ENCODE results near the gene ZNF280D.
A peak's percentile ranks its signal among the peaks of the same experiment; 100 is the strongest.

The ZNF280D gene

DNA sequence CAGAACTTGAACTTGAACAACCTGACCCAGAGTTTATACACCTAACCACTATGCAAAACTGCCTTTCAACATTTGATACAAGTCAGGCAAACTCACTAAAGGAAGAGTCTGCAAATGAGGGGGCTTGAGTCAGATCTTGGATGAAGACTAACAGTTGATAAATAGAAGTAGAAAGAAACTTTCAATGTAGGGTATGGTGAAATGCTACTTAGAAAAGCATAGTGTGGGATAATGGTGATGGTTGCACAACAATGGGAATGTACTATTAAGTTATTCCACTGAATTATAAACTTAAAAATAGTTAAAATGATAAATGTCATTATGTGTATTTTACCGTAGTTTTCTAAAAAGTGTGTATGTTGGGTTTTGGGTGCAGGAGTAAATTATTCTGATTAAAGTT, 19.7 kb upstream of the ZNF280D start:
- DNase-seq (ENCODE audit: low spot score): no peak

DNA sequence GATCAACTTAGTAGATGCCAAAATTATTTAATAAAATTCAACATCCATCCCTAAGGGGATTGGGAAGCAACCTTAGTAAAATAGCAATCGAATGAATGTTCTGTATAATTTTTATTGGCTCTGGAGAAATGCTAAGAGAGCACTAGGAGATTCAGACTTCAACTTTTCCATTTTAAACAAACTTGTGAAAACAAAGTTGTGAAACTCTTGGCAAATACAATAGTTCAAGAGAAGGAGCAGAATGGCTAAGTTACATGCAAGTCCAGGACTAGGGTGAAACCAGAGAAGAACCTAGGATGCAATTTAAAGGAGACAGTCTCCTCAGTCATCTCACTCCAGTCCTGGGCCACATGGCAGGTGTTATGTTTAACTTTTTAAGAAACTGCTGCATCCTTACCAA, 16.7 kb upstream of the ZNF280D start:
- DNase-seq (ENCODE audit: low spot score): no peak

DNA sequence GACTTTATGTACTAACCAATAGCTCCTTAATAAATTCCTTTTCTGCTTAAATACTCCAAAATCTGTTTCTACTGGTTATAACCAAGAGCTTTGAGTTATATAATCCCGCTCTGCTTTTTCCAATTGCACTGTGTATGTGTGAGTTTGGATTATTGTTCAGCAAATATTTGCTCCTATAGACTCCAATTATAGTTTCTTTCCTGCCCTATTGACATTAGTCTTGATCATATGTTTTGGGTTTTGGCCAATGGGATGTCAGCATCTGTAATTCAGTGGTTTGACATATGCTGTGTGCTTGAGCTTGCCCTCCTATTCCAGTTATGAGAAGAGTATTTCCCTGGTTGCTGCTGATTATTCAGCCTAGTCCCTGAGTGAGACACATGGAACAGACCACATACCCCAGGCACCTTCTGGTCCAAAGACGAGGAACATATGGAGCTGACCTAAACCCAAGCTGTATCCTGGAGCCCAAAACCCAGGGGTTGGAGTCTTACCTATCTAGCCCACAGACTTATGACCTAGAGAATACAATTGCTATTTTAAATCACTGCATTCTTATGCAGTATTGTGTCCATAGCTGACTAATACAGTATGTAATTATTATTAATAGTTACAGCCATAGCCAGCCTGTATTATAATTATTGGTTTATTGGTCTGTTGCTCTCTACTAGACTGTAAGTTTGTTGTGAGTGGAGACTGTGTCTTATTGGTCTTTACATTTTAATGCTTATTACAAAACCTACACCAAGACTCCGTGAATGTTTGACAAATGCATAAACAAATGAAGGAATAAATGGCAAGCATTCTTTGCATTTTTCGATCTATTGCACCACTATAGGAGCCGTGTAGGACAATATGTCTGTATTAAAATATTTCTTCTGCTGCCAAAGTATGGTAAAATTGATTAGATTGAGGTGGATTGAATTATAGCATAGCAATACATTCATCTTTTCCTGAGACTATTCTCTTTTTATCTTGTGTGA, 11.7 kb upstream of the ZNF280D start:
- no peak for DNase-seq (ENCODE audit: low spot score)

DNA sequence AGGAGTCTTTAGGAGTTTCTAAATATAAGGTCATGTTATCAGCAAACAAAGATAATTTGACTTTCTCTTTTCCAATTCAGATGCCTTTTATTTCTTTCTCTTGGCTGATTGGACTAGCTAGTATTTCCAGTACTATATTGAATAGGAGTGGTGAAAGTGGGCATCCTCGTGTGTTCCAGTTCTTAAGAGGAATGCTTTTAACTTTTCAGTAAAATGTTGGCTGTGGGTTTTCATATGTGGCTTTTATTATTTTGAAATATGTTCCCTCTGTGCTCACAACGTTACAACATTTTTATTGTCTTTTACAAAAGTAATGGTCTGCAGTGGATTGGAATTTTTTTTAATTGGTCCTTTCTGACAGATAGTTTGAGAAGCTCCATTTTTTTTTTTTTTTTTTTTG, 8.2 kb upstream of the ZNF280D start:
- no peak for DNase-seq (ENCODE audit: low spot score)

DNA sequence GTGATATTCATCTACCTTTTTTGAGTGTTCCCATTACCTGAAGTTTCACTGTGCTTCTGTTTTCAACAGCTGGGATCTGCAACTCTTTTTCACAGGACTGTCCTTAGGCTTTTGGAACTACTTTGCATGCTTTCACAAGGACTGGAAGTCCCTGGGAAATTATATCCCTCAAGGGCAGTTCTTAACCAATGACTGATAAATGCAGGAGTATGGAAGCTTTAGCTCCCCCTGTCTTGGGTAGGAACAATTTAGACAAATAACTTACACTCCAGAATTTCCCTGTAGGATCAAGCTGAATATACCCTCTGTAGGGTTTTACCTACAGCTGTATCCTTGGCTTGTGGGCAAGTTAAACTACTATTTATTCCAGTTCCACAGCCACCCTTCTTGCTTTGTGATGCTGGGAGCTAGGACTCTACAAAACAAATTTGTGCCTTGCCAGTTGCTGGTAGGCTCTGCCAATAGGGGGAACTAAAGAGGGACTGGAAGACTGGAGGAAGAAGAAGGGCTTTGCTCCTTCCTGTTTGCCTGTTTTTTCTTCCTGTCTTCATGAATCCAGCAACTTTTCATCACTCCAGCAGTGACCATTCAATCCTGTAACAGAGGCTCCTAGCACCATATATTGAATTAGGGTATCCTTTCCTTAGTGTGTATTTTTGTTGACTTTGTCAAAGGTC, 6.8 kb upstream of the ZNF280D start:
- DNase-seq (ENCODE audit: low spot score): peak; percentile 14

DNA sequence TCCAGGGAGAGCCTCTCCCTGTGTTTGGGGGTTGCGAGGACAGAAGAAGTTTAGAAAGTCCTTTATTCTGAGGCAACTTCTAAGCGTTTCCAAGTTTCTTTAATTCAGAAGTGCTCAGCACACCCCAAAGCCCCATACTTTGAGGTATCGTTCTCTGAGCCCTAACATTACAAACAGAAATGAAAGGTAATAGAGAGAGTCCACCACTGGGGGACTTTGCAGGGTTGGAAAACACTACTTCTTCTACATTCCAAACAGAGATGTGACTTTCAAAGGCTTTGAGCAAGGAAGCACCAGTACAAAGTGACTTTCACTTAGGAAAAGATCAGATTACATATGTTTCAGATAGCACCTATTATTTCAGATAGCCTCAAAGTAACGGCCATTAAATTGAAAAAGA, 6.2 kb upstream of the ZNF280D start:
- DNase-seq (ENCODE audit: low spot score): no peak

DNA sequence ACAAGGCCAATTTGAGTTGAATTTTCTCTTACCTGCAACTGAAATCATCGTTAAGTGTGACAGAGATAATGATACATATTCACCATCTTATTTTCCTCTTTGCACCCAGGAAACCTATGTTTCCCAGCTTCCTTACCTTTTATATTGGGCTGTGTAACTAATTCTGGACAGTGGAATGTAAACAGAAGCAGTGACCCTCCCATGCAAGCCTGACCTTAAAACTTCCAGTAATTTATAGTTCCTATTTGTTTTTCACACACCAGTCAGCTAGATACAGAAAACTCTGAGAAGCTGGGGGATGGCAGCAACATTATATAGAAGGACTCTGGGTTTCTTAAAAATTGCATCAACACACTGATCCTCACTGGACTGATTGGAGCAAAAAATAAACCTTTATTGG, 4.5 kb upstream of the ZNF280D start:
- DNase-seq (ENCODE audit: low spot score): no peak

DNA sequence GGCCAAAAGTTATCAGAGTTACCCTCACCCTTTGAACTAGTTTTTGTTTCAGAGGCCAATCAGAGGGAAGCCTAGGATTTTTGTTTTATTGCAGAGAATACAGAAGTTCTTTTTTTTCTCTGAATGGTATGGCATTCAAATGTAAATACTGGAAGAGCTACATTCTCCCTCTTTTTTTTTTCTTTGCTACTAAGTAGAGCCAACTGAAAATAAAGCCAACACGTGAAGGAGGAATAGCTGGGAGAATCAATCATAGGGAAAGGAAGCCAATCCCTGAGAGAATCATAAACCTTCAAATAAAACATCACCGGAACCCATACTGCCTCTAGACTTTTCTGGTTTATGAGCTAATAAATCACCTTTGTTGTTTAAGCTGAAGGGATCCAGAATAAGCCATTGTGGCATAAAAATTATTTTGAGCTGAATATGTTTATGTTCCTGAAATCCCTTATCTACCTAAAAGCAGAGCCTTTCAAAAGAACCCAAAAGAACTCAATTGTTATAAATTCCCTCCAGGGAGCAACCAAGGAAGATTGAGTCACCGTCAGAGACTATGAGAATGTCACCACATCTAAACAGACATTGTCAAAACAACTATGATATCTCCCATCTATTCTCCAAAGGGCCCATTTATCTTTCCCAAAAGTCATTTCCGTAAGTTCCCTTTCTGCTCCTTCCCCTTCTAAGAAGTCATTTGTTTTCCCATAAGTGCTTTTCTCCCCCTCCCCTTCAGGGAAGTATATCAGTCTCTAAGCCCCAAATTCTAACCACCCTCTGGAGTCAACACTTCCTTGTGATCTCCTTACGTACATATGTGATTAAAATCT, 3.8 kb upstream of the ZNF280D start:
- no peak for DNase-seq (ENCODE audit: low spot score)

DNA sequence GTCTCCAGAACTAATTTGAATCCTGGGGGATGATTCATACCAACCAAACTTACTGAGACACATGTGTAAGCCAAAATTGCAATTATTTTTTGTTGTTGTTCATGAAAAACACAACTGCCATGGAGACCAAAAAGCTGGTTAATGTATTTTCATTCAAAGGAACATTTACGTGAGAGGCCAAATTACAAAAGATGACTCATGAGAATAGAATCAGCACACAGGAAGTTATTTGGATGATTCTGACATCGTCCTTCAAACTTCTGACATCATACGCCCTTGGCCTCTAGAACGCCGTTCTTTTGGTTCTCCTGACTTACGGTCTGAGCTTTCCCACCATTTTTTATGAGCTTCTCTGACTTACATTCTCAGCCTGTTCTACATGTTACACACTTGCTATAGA, 3.0 kb upstream of the ZNF280D start:
- DNase-seq (ENCODE audit: low spot score): no peak

DNA sequence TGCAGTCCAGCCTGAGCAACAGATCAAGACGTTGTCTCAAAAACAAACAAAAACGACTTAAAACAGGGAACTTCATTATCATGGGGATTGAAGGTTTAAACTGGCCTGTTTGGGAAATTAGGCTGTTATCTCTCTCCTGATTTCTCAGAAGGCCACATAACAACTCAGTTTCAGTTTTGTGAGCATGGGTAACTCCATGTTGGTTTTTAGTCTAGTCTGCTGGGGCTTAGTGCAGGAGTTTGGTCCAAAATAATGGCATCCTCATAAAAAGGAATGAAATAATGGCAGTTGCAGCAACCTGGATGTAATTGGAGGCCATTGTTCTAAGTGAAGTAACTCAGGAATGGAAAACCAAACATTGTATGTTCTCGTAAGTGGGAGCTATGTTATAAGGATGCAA, 2.3 kb upstream of the ZNF280D start:
- no peak for DNase-seq (ENCODE audit: low spot score)

DNA sequence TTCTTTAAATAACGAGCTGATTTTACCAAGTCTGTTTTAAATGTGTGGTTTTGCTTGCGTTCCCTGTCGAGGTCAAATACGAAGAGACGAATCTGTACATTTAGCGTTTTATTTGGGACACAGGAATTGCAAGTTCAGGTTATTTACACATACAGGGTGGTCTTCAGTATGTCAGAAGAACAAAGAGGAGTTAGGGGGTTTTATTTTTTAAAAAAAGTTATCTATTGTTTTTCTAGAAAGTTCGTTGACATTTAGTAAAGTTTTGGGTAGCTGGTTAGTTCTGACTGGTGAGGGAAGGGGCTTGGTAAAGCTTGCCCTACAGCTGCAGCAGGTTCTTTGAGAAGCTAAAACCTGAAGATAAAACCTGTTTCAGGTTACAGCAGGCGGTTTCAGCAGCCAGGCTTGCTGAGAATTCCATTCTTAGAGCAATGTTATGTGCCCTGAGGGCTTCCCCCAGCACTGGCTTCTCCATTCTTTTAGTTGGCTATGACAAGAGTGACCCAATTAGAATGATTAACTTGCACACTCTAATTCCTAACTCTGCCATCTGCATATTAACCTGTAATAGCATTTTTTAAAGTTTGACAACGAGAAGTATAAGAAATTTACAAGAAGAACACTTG, 815 bp upstream of the ZNF280D start:
- DNase-seq (ENCODE audit: low spot score): no peak

DNA sequence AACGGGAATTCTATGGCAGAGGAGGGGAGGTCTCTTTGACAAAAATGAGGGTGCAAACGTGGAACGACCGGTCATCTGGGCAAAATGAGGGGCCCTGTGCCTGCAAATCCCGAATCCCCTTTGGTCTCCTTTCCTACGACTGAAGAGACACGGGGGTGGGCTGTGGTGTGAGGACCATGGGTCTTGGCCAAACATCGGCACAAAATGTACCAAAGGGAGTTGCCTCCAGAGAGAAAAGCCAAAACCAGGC, 498 bp downstream of the ZNF280D start:
- DNase-seq (ENCODE audit: low spot score): no peak

DNA sequence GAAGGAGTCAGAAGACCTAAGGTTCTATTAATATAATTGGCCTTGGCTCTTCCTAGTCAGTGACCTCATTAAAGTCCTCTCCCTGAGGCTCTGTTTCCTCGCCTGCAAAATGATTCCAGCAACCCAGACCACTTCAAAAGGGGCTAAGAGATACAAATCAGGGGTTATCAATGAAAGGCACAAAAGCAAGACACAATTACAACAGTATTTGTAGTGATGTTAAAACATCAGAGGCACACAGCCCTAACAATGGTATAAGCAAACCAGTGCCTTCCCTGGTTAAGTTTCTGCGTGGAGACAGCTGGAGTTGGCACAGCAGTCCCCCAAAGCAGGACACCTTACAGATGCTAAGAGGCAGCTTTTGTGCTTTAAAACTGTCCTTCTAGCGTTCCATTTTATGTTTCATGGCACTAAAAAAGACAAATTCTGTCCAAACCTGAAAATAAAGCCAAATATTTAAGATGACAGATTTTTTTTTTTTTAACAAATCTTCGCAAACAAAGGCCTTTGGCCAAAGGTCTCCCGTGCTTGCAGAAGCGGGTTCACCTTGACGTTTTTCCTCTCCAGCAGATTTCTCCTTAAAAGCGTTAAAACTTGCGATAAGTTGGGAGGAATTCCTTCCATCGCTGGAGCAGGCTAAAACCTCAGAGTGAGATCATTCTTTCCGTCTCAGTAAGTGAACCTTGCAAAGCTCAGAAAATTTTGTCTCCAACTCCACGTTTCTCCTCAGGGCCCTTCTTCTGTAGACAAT, 999 bp downstream of the ZNF280D start:
- DNase-seq (ENCODE audit: low spot score): peak; percentile 14

DNA sequence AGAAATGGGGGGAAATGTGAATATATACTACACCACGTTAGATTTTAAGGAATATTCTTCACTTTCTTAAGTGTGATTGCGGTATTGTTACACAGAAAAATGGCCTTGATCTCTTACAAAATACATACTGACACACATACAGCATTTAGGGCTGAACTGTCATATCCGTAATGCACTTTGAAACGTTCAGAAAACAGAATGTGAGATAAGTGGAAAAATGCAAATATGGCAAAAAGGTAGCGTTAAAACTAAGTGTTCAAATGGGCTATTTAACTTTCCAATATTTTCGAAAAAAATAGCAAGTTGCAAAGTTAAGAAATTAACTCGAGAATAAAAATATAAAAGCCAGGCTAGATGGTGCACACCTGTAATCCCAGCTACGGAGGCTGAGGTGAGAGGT, 1.8 kb downstream of the ZNF280D start:
- no peak for DNase-seq (ENCODE audit: low spot score)

DNA sequence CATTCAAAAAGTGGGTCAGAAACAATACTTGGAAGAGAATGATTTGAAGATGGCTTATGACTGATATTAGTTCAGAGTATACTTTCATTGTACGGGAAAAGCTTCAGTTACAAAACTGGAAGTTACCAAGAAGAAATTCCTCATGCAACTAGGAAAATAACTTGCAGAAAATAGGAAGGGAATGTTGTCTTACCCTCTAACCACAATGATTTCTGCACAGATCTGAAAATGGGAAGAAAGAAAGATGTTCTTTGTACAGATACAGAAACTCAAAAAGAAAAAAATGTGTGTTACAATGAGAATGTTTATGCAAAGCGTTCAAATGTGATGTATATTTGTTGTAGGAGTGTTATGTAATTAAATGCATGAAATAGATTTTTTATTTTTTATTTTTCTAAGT, 3.7 kb downstream of the ZNF280D start:
- DNase-seq (ENCODE audit: low spot score): no peak

DNA sequence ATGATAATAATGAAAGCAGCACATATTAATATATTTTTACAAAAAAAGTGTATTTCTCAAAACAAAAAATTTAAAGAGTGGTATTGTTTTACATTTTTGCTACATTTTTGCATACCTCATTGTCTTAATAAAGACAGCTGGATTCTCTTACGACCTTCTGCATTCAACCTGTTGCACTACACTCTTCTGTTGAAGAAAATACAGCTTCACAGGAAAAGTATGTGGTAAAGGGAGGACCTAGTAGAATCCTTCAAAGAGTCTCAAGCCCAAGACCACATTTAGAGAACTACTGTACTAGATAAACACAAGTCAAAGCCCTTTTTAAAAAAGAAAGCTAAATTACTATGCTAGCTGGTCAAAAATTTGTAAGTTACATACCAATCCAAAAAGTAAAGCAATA, 7.9 kb downstream of the ZNF280D start:
- DNase-seq (ENCODE audit: low spot score): no peak

DNA sequence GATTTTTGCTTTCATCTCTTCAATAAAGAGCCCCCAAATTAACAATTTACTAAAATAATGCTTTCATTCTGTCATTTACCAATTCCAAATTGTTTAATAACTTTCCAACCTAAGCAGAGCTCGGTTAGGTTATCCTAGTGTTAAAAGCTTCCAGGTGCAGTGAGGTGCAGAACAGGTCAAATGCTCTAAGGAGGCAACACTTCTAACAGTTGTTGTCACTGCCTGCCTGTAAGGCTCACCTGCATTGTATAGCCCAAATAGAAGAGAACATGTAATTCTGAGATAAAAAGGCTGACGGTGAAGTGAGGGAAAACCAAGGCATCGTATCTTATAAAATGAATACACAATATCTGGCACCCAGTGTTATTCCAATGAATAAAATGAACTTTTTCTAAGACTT, 9.1 kb downstream of the ZNF280D start:
- no peak for DNase-seq (ENCODE audit: low spot score)

DNA sequence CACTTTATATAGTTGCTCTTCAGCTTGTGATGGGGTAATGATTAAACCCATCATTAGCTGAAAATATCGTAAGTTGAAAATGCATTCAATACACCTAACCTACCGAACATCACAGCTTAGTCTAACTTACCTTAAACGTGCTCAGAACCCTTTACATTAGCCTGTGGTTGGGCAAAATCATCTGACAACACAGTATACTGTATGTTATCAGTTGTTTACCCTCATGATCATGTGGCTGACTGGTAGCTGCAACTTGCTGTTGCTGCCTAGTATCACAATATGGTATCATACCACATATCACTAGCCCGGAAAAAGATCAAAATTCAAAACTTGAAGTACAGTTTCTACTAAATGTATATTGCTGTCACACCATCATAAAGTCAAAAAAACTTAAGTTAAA, 9.5 kb downstream of the ZNF280D start:
- DNase-seq (ENCODE audit: low spot score): no peak

DNA sequence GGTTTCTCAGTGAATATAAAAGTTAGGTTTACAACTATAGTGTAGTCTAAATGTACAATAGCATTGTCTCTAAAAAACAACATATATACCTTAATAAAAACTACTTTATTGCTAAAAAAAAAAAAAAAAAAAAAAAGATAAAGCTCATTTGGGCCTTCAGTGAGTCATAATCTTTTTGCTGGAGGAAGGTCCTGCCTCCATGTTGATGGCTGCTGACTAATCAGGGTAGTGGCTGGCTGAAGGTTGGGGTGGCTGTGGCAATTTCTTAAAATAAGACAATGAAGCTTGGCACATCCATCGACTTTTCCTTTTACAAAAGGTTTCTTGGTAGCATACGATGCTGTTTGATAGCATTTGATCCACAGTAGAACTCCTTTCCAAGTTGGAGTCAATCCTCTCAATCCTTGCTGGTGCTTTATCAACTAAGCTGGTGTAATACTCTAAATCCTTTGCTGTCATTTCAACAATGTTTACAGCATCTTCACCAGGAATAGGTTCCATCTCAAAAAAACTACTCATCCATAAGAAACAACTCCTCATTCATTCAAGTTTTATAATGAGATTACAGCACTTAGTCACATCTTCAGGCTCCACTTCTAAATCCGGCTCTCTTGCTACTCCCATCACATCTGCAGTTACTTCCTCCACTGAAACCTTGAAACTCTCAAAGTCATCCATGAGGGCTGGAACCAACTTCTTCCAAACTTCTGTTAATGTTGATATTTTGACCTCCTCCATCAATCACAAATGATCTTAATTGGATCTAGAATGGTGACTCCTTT, 13.3 kb downstream of the ZNF280D start:
- no peak for DNase-seq (ENCODE audit: low spot score)

DNA sequence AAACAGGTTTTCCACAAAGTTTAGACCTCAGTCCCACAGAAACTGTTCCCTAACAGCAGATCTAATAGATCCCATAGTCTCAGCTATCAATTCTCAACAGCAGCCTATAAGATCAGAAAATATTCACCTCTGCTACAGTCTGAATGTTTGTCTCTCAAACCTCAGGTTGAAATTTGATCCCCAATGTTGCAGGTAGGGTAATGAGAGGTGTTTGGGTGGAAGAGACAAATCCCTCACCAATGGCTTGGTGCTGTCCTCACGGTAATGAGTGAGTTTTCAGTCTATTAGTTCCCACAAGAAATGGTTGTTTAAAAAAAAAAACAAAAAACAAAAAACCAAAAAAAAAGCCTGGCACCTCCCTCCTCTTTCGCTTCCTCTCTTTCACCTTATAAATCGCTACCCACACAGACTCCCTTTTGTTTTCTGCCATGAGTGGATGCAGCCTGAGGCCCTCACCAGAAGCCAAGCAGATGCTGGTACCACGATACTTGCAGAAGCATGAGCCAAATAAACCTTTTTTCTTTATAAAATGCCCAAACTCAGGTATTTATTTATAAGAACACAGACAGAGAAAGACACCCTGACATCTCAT, 14.2 kb downstream of the ZNF280D start:
- no peak for DNase-seq (ENCODE audit: low spot score)

DNA sequence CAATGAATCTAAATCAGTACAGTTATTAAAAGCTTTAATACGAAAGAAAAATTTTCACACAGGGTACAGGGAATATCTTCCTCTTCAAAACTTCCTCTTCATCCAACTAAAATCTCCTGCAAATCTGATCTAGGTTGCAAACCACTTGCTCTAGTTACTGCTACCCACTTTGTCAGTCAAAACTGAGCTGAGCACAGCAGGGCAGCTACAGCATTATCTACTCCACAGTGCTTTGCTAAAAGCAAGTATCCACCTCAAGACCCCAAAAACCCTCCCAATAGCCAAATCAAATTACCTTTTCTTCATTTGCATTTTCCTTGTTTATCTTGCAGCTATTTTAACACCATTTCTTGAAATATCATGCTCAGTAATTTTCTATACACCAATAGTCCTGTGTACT, 14.7 kb downstream of the ZNF280D start:
- no peak for DNase-seq (ENCODE audit: low spot score)
